ENCODE measurements around the gene SSC4D.

DNA sequence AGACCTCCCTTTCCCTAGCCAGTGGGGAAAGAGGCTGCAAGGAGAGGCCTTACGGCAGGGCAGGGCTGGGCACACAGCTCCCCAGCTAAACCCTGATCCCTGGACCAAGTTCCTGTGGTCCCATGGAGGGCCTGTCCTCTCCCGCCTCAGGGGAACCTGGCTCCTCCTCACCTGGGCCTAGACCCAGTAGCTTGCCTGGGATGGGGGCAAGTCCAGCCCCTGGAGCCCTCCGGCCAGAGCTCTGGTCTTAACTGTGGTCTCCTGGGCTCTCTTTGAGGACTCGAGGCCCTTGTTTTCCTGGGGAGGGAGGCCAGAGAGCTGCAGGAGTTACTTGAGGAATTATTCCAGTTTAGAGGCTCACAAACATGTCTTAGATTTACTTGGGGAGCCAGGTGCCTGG lies 16.7 kb upstream of the SSC4D start:
- TF ChIP-seq EP300 (IDR thresholded peaks at IDR 0.05; ENCODE audit: low read depth) (no peak), POLR2A (IDR thresholded peaks at IDR 0.05) (no peak), POLR2AphosphoS5 (IDR thresholded peaks at IDR 0.05) (no peak)
- TF ChIP-seq, protein P1, sequence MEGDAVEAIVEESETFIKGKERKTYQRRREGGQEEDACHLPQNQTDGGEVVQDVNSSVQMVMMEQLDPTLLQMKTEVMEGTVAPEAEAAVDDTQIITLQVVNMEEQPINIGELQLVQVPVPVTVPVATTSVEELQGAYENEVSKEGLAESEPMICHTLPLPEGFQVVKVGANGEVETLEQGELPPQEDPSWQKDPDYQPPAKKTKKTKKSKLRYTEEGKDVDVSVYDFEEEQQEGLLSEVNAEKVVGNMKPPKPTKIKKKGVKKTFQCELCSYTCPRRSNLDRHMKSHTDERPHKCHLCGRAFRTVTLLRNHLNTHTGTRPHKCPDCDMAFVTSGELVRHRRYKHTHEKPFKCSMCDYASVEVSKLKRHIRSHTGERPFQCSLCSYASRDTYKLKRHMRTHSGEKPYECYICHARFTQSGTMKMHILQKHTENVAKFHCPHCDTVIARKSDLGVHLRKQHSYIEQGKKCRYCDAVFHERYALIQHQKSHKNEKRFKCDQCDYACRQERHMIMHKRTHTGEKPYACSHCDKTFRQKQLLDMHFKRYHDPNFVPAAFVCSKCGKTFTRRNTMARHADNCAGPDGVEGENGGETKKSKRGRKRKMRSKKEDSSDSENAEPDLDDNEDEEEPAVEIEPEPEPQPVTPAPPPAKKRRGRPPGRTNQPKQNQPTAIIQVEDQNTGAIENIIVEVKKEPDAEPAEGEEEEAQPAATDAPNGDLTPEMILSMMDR (IDR thresholded peaks at IDR 0.05), result no peak

All from transverse colon (tissue), 4 donors.